ENCODE measurements around the gene RNASE12.

DNA sequence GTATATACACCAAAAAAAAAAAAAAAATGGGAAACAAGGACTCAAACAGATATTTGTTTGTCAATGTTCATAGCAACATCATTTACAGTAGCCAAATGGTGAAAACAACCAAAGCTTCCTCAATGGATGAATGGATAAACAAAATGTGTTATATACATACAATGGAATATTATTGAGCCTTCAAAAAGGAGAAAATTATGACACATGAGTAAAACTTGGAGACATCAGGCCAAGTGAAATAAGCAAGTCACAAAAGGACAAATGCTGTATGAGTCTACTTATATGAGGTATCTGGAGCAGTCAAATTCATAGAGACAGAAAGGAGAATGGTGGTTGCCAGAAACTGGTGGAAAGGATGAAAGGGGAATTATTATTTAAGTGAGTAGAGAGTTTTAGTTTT lies 38.2 kb downstream of the RNASE12 start:
- TF ChIP-seq, protein P1, sequence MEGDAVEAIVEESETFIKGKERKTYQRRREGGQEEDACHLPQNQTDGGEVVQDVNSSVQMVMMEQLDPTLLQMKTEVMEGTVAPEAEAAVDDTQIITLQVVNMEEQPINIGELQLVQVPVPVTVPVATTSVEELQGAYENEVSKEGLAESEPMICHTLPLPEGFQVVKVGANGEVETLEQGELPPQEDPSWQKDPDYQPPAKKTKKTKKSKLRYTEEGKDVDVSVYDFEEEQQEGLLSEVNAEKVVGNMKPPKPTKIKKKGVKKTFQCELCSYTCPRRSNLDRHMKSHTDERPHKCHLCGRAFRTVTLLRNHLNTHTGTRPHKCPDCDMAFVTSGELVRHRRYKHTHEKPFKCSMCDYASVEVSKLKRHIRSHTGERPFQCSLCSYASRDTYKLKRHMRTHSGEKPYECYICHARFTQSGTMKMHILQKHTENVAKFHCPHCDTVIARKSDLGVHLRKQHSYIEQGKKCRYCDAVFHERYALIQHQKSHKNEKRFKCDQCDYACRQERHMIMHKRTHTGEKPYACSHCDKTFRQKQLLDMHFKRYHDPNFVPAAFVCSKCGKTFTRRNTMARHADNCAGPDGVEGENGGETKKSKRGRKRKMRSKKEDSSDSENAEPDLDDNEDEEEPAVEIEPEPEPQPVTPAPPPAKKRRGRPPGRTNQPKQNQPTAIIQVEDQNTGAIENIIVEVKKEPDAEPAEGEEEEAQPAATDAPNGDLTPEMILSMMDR (IDR thresholded peaks at IDR 0.05) = no peak
- TF ChIP-seq POLR2A (IDR thresholded peaks at IDR 0.05) (no peak), POLR2AphosphoS5 (IDR thresholded peaks at IDR 0.05) (no peak), EP300 (IDR thresholded peaks at IDR 0.05) (no peak)

Data from gastroesophageal sphincter (tissue), 3 donors.